K562 (cell line): Measurements from ENCODE around the gene KLHDC2. TPM values are rescaled to one million over a fixed set of nuclear protein-coding genes. Genes with fewer than 3 reads are reported as not detected.

Experiments
- ARID3A ChIP-seq: IDR thresholded peaks from 2 replicates; pipeline ENCODE4 v1.6.1; 2012; ENCODE audit warnings: low read depth, low read length, improper control_type of control experiment, borderline replicate concordance
- ASH1L ChIP-seq: fragments of 450-650 bp; IDR thresholded peaks from 2 replicates; pipeline ENCODE4 v1.6.1; 2018; ENCODE audit warnings: borderline replicate concordance, mild to moderate bottlenecking, low read depth; ENCODE audit not compliant: partially characterized antibody
- CBX5 ChIP-seq: IDR thresholded peaks from 2 replicates; pipeline ENCODE4 v1.6.1; 2014; ENCODE audit warnings: low read depth, borderline replicate concordance
- E2F3 ChIP-seq: fragments of 250-450 bp; sonication (Bioruptor Pico); IDR thresholded peaks from 2 replicates; pipeline ENCODE4 v1.4.0; 2020; ENCODE audit warnings: mild to moderate bottlenecking
- ERF ChIP-seq: fragments of 450-650 bp; formaldehyde crosslinking; IDR thresholded peaks from 2 replicates; pipeline ENCODE4 v1.4.0; 2020; ENCODE audit warnings: mild to moderate bottlenecking, mixed read lengths
- GTF2F1 ChIP-seq: IDR thresholded peaks from 2 replicates; pipeline ENCODE4 v1.6.1; 2011; ENCODE audit warnings: low read depth, low read length, improper control_type of control experiment
- HDAC8 ChIP-seq: fragments of 450-650 bp; IDR thresholded peaks from 2 replicates; pipeline ENCODE4 v1.6.1; 2016; ENCODE audit warnings: mild to moderate bottlenecking, missing genetic modification characterization, moderate library complexity, missing compliant biosample characterization
- POLR2A ChIP-seq: fragments of 450-650 bp; conservative IDR thresholded peaks from 2 replicates; pipeline ENCODE4 v1.6.1; 2016
- POLR2B ChIP-seq: fragments of 450-650 bp; IDR thresholded peaks from 2 replicates; pipeline ENCODE4 v1.6.1; 2018; ENCODE audit warnings: low read depth; ENCODE audit not compliant: partially characterized antibody
- RBBP5 ChIP-seq: fragments of 200-600 bp; sonication (generic); IDR thresholded peaks from 2 replicates; pipeline ENCODE4 v1.6.1; 2012; ENCODE audit warnings: borderline replicate concordance, mild to moderate bottlenecking, low read length, control low read depth, inconsistent platforms; ENCODE audit not compliant: insufficient read depth, poor library complexity, severe bottlenecking
- RBM22 ChIP-seq: fragments of 200-400 bp; formaldehyde crosslinking; IDR thresholded peaks from 2 replicates; pipeline ENCODE4 v1.6.1; 2018; ENCODE audit warnings: low read length, low read depth; ENCODE audit not compliant: poor library complexity, severe bottlenecking
- RFX5 ChIP-seq: IDR thresholded peaks from 2 replicates; pipeline ENCODE4 v1.6.1; 2011; ENCODE audit warnings: low read depth, mild to moderate bottlenecking, improper control_type of control experiment, low read length
- RNF2 ChIP-seq: sonication (generic); IDR thresholded peaks from 2 replicates; pipeline ENCODE4 v1.6.1; 2016
- SRSF1 ChIP-seq: fragments of 200-400 bp; formaldehyde crosslinking; IDR thresholded peaks from 2 replicates; pipeline ENCODE4 v1.6.1; 2017; ENCODE audit warnings: mild to moderate bottlenecking, low read depth, low read length, moderate library complexity
- TFE3 ChIP-seq: fragments of 450-650 bp; formaldehyde crosslinking; IDR thresholded peaks from 2 replicates; pipeline ENCODE4 v1.4.0; 2020; ENCODE audit warnings: mild to moderate bottlenecking, mixed read lengths
- ZBTB26 ChIP-seq: fragments of 450-650 bp; formaldehyde crosslinking; IDR thresholded peaks from 2 replicates; pipeline ENCODE4 v1.4.0; 2022; ENCODE audit warnings: missing genetic modification characterization
- ZBTB34 ChIP-seq: fragments of 250-450 bp; sonication (Bioruptor Pico); IDR thresholded peaks from 2 replicates; pipeline ENCODE4 v1.8.0; 2021; ENCODE audit warnings: mild to moderate bottlenecking, moderate library complexity
- ZNF124 ChIP-seq: sonication (generic); formaldehyde crosslinking; IDR thresholded peaks from 2 replicates; pipeline ENCODE4 v1.8.1; 2022; ENCODE audit warnings: missing genetic modification reagents
- ZNF146 ChIP-seq: IDR thresholded peaks from one replicate; pipeline ENCODE4 v1.6.1; 2018; ENCODE audit warnings: missing compliant biosample characterization; ENCODE audit not compliant: unreplicated experiment
- ZNF174 ChIP-seq: fragments of 250-450 bp; sonication (Bioruptor Pico); IDR thresholded peaks from 2 replicates; pipeline ENCODE4 v1.4.0; 2020; ENCODE audit warnings: mild to moderate bottlenecking
- ZNF395 ChIP-seq: fragments of 200-800 bp; sonication (Bioruptor generic); IDR thresholded peaks from 2 replicates; pipeline ENCODE4 v1.6.1; 2017; ENCODE audit warnings: missing genetic modification characterization, missing compliant biosample characterization
- ZSCAN29 ChIP-seq: fragments of 450-650 bp; IDR thresholded peaks from 2 replicates; pipeline ENCODE4 v1.6.1; 2017
- polyA plus RNA-seq, 8 experiments: library from polyadenylated mRNA; depleted of rRNA in 4 of 8; stranded (reverse) in 5 of 8; unstranded in 3 of 8; fragments of >200 nt; fragmentation: Nextera tagmentation in 2 of 8; fragmentation: Illumina TruSeq in 1 of 8; extraction: Ambion mirVana in 2 of 8; extraction: Trizol in 1 of 8; gene quantifications; 2 replicates each; pipeline versions ENCODE4 v1.2.1 to v1.2.3, GENCODE V29; 2011 to 2014; ENCODE audit warnings: inconsistent platforms in 1 of 8, missing spikeins in 1 of 8
- total RNA-seq, 7 experiments: library from RNA; depleted of rRNA in 6 of 7; stranded (reverse); fragments of >200 nt in 6 of 7; fragmentation: Illumina TruSeq in 2 of 7; extraction: Trizol in 2 of 7; gene quantifications; 2 replicates each; pipeline versions ENCODE4 v1.2.1 to v1.2.3, GENCODE V29; 2011 to 2021; ENCODE audit warnings: low replicate concordance in 1 of 7

The KLHDC2 gene
- total and polyA plus RNA-seq, 9 of the 15 experiments (the other 6 are each of a cell fraction or from before 2014, with no cell fraction given), result 6.3 to 41.7 (median 20.0) TPM

- TF ChIP-seq ZNF395 (CRISPR knock-in tag), result peak; percentile 45; the same call in 1 of the 2 replicates
- no peak for TF ChIP-seq E2F3 (CRISPR knock-in tag)
- no peak for TF ChIP-seq ZNF146 (CRISPR knock-in tag)
- no peak for TF ChIP-seq ZBTB34 (CRISPR knock-in tag)
- TF ChIP-seq ASH1L, result no peak
- no peak for TF ChIP-seq ZNF124 (CRISPR knock-in tag)
- no peak for TF ChIP-seq SRSF1
- TF ChIP-seq POLR2B, result peak; percentile 36
- peak; percentile 36; the same call in 1 of the 2 replicates for TF ChIP-seq ERF
- no peak for TF ChIP-seq GTF2F1
- TF ChIP-seq TFE3, result no peak
- no peak for TF ChIP-seq ARID3A
- TF ChIP-seq ZBTB26, result no peak
- no peak for TF ChIP-seq ZSCAN29
- TF ChIP-seq HDAC8 (tag), result no peak
- TF ChIP-seq RFX5, result no peak
- no peak for TF ChIP-seq ZNF174 (CRISPR knock-in tag)
- no peak for TF ChIP-seq RNF2
- TF ChIP-seq CBX5, result no peak
- TF ChIP-seq RBBP5, result peak; percentile 22
- no peak for TF ChIP-seq RBM22
- TF ChIP-seq POLR2A, result peak; percentile 54; the same call in 1 of the 2 replicates
Measured at GRCh38 chr14:49767571-49768300, at the start of gene KLHDC2 (continued).
